Osteoblast (primary cell): Measurements from ENCODE around the gene OR51I1. TPM values are rescaled to one million over a fixed set of nuclear protein-coding genes. Genes with fewer than 3 reads are reported as not detected.

Source experiments
- DNase-seq: peaks from one replicate; pipeline ENCODE4 v3.0.0; 2011; ENCODE audit warnings: low spot score, mixed read lengths; ENCODE audit not compliant: insufficient read length; ENCODE audit errors: missing footprints
- H2AFZ ChIP-seq: 2 replicates; pipeline ENCODE4 v1.6.0; 2011; ENCODE audit warnings: mild to moderate bottlenecking, low read length
- H3K27ac ChIP-seq: 2 replicates; pipeline ENCODE4 v1.5.1; 2011; ENCODE audit warnings: mild to moderate bottlenecking, low read depth, low read length, moderate library complexity
- H3K27me3 ChIP-seq: 2 replicates; pipeline ENCODE4 v1.6.0; 2012; ENCODE audit warnings: mild to moderate bottlenecking, control low read depth, inconsistent platforms, low read length, moderate library complexity; ENCODE audit not compliant: insufficient read depth
- H3K36me3 ChIP-seq: 2 replicates; pipeline ENCODE4 v1.5.1; 2011; ENCODE audit warnings: mild to moderate bottlenecking, low read length, control low read depth, moderate library complexity; ENCODE audit not compliant: insufficient read depth
- H3K4me1 ChIP-seq: 2 replicates; pipeline ENCODE4 v1.5.1; 2011; ENCODE audit warnings: mild to moderate bottlenecking, low read length, control low read depth, moderate library complexity; ENCODE audit not compliant: insufficient read depth
- H3K4me2 ChIP-seq: 2 replicates; pipeline ENCODE4 v1.6.0; 2011; ENCODE audit warnings: mild to moderate bottlenecking, low read length; ENCODE audit not compliant: insufficient read depth
- H3K4me3 ChIP-seq: fragments of 200-600 bp; sonication (generic); 3 replicates; pipeline ENCODE4 v1.5.1; 2012; ENCODE audit warnings: mild to moderate bottlenecking, low read length, inconsistent platforms; ENCODE audit not compliant: insufficient read depth
- H3K79me2 ChIP-seq: 2 replicates; pipeline ENCODE4 v1.6.0; 2012; ENCODE audit warnings: mild to moderate bottlenecking, low read length, control low read depth, inconsistent platforms; ENCODE audit not compliant: insufficient read depth
- H3K9me3 ChIP-seq: 2 replicates; pipeline ENCODE4 v1.5.1; 2011; ENCODE audit warnings: low read depth, low read length, control low read depth
- H4K20me1 ChIP-seq: 2 replicates; pipeline ENCODE4 v1.6.0; 2012; ENCODE audit warnings: mild to moderate bottlenecking, low read length, control low read depth; ENCODE audit not compliant: insufficient read depth
- CTCF ChIP-seq: IDR thresholded peaks from 2 replicates; pipeline ENCODE4 v1.5.1; 2011; ENCODE audit warnings: mild to moderate bottlenecking, low read depth, low read length, moderate library complexity; ENCODE audit errors: extremely low read depth
- total RNA-seq: library from RNA; depleted of rRNA; stranded (reverse); fragments of >200 nt; gene quantifications from 2 replicates; pipeline ENCODE4 v1.2.3, GENCODE V29; 2012

The OR51I1 gene
- total RNA-seq, 1 donor = under 0.01 TPM

GRCh38 chr11:5486421-5486820 lies 45.1 kb upstream of the OR51I1 start:
- Histone ChIP-seq H3K4me3 (no peak overlapping the region), H3K4me1 (no peaks in the 10 kb centered on the region), H3K79me2 (no peaks in the 10 kb centered on the region), H3K27ac (no peak overlapping the region), H2AFZ (no peak overlapping the region), H3K36me3 (no peaks in the 10 kb centered on the region), H3K27me3 (no peaks in the 10 kb centered on the region), H4K20me1 (no peaks in the 10 kb centered on the region), H3K4me2 (no peak overlapping the region), H3K9me3 (no peaks in the 10 kb centered on the region)
- no peak for DNase-seq
- no peak for TF ChIP-seq CTCF

- Histone ChIP-seq H3K4me3 (no peak overlapping the region), H4K20me1 (no peaks in the 10 kb centered on the region), H3K79me2 (no peaks in the 10 kb centered on the region), H2AFZ (no peak overlapping the region), H3K27ac (no peak overlapping the region), H3K9me3 (no peaks in the 10 kb centered on the region), H3K4me2 (no peak overlapping the region), H3K27me3 (no peaks in the 10 kb centered on the region), H3K4me1 (no peaks in the 10 kb centered on the region), H3K36me3 (no peaks in the 10 kb centered on the region)
- DNase-seq = no peak
- no peak for TF ChIP-seq CTCF
Observed at GRCh38 chr11:5486003-5486402, 44.7 kb upstream of the OR51I1 start.

- H3K4me3 ChIP-seq = no peak overlapping the region
Observed at GRCh38 chr11:5476186-5476819, 35.0 kb upstream of the OR51I1 start.

GRCh38 chr11:5473921-5474320 lies 32.6 kb upstream of the OR51I1 start:
- Histone ChIP-seq H3K36me3 (no peaks in the 10 kb centered on the region), H3K4me3 (no peak overlapping the region), H3K4me2 (no peak overlapping the region), H3K4me1 (no peaks in the 10 kb centered on the region), H2AFZ (no peak overlapping the region), H3K27ac (no peak overlapping the region), H3K9me3 (no peaks in the 10 kb centered on the region), H4K20me1 (no peaks in the 10 kb centered on the region), H3K79me2 (no peaks in the 10 kb centered on the region), H3K27me3 (no peaks in the 10 kb centered on the region)
- no peak for DNase-seq
- no peak for TF ChIP-seq CTCF

More at GRCh38 chr11:5476186-5476819, 35.0 kb upstream of the OR51I1 start:
- H3K79me2 ChIP-seq = no peaks in the 10 kb centered on the region
- no peak overlapping the region for H3K27ac ChIP-seq
- H3K4me1 ChIP-seq = no peaks in the 10 kb centered on the region
- no peaks in the 10 kb centered on the region for H3K27me3 ChIP-seq
- peak; percentile 88 for DNase-seq
- H3K9me3 ChIP-seq = no peaks in the 10 kb centered on the region
- peak; percentile 83 for TF ChIP-seq CTCF
- no peak overlapping the region for H2AFZ ChIP-seq
- no peak overlapping the region for H3K4me2 ChIP-seq
- no peaks in the 10 kb centered on the region for H3K36me3 ChIP-seq
- no peaks in the 10 kb centered on the region for H4K20me1 ChIP-seq
